ENCODE measurements around the gene SPI1.
"Not testable (repeated sequence)": the region's sequence is repeated elsewhere in the genome, so short reads cannot be mapped to it uniquely, and the experiment has no call there.

The SPI1 gene

GRCh38 chr11:47337229-47337924 is 41.0 kb downstream of the SPI1 start:
- DNase-seq: no peak

DNA sequence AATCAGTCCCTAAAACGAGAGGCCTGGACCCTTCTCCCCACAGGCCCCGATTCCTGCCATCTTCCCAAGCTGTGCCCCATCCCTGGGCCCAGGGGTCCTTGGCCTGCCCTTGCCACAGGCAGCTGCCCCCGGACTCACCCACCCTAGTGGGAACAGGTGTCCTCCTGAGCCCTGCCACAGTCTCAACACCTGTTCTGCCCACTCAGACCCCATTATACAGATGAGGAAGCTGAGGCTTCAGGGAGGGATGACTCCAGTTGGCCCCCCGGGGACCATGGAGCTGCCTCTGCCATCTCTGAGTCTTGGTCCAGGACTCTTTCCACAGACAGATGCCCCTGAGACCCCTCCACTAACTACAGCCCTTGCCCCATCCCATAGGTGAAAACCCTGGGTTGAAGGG is 41.8 kb downstream of the SPI1 start:
- DNase-seq: no peak

DNA sequence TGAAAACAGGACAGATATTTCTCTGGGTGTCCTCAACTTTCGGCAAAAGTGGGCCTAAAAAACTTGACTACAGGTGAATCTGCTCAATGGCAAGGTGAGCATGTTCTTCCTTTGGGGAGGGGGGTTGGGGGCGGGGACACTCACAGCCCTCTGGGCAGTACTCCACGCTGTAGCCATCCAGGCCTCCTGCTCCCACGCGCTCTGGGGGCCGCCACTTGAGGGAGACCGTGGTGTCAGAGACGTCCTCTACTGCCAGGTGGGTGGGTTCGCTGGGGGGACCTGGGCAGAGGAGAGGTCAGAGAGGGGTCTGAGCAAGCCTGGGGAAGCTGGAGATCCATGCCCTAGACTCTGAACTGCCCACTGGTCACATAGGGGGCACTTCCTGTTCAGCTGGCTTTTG is 42.6 kb downstream of the SPI1 start:
- no peak for DNase-seq

DNA sequence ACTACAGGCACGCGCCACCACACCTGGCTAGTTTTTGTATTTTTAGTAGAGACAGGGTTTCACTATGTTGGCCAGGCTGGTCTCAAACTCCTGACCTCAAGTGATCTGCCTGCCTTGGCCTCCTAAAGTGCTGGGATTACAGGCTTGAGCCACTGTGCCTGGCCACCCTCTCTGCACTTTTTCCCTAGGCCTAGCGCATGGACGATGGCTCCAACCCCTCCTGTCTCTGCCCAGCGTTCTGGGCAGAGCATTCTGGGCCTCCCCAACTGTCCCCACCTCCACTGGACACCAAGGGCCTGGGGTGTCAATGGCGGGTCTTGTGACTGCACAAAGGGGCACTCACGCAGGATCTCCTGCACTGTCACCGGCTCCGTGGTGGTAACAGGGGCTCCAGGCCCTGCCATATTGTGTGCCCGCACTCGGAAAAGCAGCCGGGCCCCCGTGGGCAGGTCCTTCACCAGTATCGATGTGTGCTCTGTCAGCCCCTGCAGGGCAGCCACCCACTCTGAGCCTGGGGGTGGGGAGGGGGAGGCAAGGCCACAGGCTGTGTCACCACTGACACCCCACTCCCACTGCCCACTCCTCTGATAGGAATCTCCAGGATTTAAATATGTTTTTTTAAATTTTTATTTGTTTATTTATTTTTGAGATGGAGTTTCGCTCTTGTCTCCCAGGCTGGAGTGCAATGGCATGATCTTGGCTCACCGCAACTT is 43.5 kb downstream of the SPI1 start:
- not testable (repeated sequence) for DNase-seq

GRCh38 chr11:47333886-47334443 is 44.4 kb downstream of the SPI1 start:
- DNase-seq: no peak

GRCh38 chr11:47333526-47333845 is 44.9 kb downstream of the SPI1 start:
- DNase-seq: no peak

GRCh38 chr11:47332791-47333525 is 45.4 kb downstream of the SPI1 start:
- no peak for DNase-seq

GRCh38 chr11:47332303-47332711 is 46.0 kb downstream of the SPI1 start:
- no peak for DNase-seq

GRCh38 chr11:47331454-47332302 is 46.7 kb downstream of the SPI1 start:
- DNase-seq: no peak

- no peak for DNase-seq
Observed at GRCh38 chr11:47329987-47330931, 48.1 kb downstream of the SPI1 start.

DNA sequence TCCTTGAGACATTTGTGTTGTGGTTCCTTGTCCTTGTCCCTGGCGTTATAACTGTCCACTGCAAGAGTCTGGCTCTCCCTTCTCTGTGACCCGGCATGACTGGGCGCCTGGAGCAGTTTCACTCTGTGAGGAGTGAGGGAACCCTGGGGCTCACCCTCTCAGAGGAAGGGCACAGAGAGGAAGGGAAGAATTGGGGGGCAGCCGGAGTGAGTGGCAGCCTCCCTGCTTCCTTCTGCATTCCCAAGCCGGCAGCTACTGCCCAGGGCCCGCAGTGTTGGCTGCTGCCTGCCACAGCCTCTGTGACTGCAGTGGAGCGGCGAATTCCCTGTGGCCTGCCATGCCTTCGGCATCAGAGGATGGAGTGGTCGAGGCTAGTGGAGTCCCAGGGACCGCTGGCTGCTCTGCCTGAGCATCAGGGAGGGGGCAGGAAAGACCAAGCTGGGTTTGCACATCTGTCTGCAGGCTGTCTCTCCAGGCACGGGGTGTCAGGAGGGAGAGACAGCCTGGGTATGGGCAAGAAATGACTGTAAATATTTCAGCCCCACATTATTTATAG is 48.8 kb downstream of the SPI1 start:
- no peak for DNase-seq

- no peak for DNase-seq
Observed at GRCh38 chr11:47328449-47329390, 49.6 kb downstream of the SPI1 start.

DNA sequence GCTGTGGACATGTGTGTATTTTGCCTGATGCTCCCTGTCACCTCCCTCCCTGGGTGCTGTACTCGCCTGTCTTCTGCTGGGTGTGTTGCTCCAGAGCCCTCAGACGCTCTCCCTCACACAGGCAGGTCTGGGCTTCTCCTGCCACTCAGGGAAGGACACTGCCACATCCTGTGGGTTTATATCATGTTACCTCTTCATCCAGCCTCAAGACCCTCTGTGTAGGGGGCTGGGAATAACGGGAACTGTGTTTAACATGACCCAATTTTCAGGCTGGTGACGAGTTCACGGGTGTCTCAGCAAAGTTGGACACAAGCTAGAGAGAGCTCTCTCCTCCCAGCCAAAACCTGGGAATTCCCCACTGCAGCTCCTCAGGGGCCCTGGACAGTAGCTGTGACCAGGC is 50.4 kb downstream of the SPI1 start:
- no peak for DNase-seq

DNA sequence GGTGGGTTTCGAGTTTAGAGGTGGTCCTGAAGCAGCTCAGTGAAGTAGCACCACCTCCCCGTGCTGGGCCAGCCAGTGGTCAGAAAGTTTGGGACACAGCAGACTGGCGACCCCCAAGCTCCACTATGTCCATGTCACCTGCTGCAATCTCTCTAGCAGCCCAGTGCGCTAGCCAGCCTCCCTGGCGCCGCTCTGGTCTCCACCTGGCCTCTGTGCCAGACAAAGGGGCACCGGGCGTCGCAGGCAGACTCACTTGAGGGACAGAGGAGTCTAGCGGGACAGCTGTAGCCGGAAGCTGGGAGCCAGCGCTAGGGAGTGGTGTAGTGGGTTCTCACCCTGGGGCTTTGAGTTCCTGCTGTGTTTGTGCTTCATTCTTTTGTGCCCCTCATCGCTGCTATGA is 51.3 kb downstream of the SPI1 start:
- no peak for DNase-seq

DNA sequence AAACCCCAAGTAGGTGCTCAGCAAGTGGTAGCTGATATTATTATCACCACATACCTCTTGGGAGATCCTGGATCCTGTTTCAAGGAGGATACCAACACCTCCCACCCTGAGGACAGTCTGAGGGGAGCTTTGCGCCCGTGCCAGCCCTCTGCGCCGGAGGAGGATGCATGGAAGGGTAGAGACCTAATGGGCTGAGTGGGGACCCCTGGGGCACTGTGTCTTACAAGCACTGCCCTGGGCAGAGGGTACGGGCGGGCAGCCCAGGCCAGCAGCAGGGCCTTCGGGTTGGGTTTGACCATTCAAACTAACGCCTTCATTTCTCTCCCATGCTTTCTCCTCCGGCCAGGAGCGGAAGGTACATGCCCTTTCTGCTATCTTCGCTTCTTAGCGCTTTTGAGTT is 52.1 kb downstream of the SPI1 start:
- DNase-seq: no peak

GRCh38 chr11:47325271-47326041 is 52.9 kb downstream of the SPI1 start:
- no peak for DNase-seq

- no peak for DNase-seq
Observed at GRCh38 chr11:47324520-47324919, 53.8 kb downstream of the SPI1 start.

- no peak for DNase-seq
Observed at GRCh38 chr11:47318166-47318565, 60.2 kb downstream of the SPI1 start.

Data from activated CD8-positive, alpha-beta memory T cell treated with anti-CD3 and anti-CD28 coated beads, Interleukin-2, amount 50 U/mL, for 4 hours (primary cell).